HEK293 (cell line): ENCODE data around the gene CDH23.

Experiments used
- CTCF ChIA-PET: fragments of 350-600 bp; formaldehyde crosslinking; extraction: SDS; loops from one replicate; lab custom pipeline; 2021; ENCODE audit warnings: antibody characterized with exemption; lab: Yijun Ruan, JAX
- POLR2A ChIA-PET: fragments of 300-600 bp; formaldehyde crosslinking; extraction: SDS; loops from one replicate; lab custom pipeline; 2020; ENCODE audit warnings: antibody characterized with exemption, inconsistent platforms; lab: Yijun Ruan, JAX
- H3K27ac ChIP-seq: fragments of 200-500 bp; sonication (Bioruptor generic); 2 replicates; pipeline ENCODE4 v1.5.1; 2014; ENCODE audit warnings: low read depth, low read length, control low read depth, inconsistent platforms; ENCODE audit errors: extremely low read depth
- H3K36me3 ChIP-seq, 2 experiments: fragments of 200-500 bp in 1 of 2; sonication (Bioruptor generic) in 1 of 2; 1 replicate in 1 of 2; 2 replicates in 1 of 2; pipeline ENCODE4 v1.5.1; 2014 to 2017; ENCODE audit warnings: inconsistent platforms in 2 of 2, low read length in 2 of 2; ENCODE audit not compliant: control insufficient read depth in 2 of 2, insufficient read depth in 1 of 2
- H3K4me1 ChIP-seq: fragments of 200-500 bp; sonication (Bioruptor generic); 2 replicates; pipeline ENCODE4 v1.5.1; 2014; ENCODE audit warnings: mild to moderate bottlenecking, low read length, inconsistent platforms; ENCODE audit not compliant: control insufficient read depth, insufficient read depth
- H3K4me3 ChIP-seq: 2 replicates; pipeline ENCODE4 v1.5.1; 2011; ENCODE audit warnings: low read depth, mild to moderate bottlenecking, control low read depth, low read length, moderate library complexity
- H3K9me3 ChIP-seq: fragments of 200-500 bp; sonication (Bioruptor generic); 2 replicates; pipeline ENCODE4 v1.5.1; 2014; ENCODE audit warnings: low read depth, low read length, inconsistent platforms; ENCODE audit not compliant: control insufficient read depth, insufficient read depth
- AEBP2 ChIP-seq: fragments of 450-650 bp; formaldehyde crosslinking; IDR thresholded peaks from 2 replicates; pipeline ENCODE4 v1.5.1; 2016; ENCODE audit warnings: missing biosample characterization, missing genetic modification characterization, borderline replicate concordance
- KLF16 ChIP-seq: fragments of 450-650 bp; formaldehyde crosslinking; IDR thresholded peaks from 2 replicates; pipeline ENCODE4 v1.5.1; 2017; ENCODE audit warnings: missing biosample characterization, missing genetic modification characterization
- SP2 ChIP-seq: fragments of 450-650 bp; formaldehyde crosslinking; IDR thresholded peaks from 2 replicates; pipeline ENCODE4 v1.5.1; 2016; ENCODE audit warnings: missing biosample characterization, missing genetic modification characterization
- ZNF16 ChIP-seq: fragments of 450-650 bp; formaldehyde crosslinking; IDR thresholded peaks from 2 replicates; pipeline ENCODE4 v1.5.1; 2016; ENCODE audit warnings: low read depth, missing biosample characterization, missing genetic modification characterization
- ZNF174 ChIP-seq: fragments of 450-650 bp; formaldehyde crosslinking; IDR thresholded peaks from 2 replicates; pipeline ENCODE4 v1.5.0; 2017; ENCODE audit warnings: missing biosample characterization, mild to moderate bottlenecking, missing genetic modification characterization
- ZNF239 ChIP-seq: fragments of 450-650 bp; formaldehyde crosslinking; IDR thresholded peaks from 2 replicates; pipeline ENCODE4 v1.5.1; 2016; ENCODE audit warnings: missing biosample characterization, missing genetic modification characterization
- ZNF26 ChIP-seq: fragments of 450-650 bp; formaldehyde crosslinking; IDR thresholded peaks from 2 replicates; pipeline ENCODE4 v1.5.1; 2016; ENCODE audit warnings: missing biosample characterization, missing genetic modification characterization
- ZNF280D ChIP-seq: fragments of 450-650 bp; formaldehyde crosslinking; IDR thresholded peaks from 2 replicates; pipeline ENCODE4 v1.5.1; 2016; ENCODE audit warnings: missing biosample characterization, missing genetic modification characterization
- ZNF48 ChIP-seq: fragments of 450-650 bp; formaldehyde crosslinking; IDR thresholded peaks from 2 replicates; pipeline ENCODE4 v1.5.1; 2016; ENCODE audit warnings: missing biosample characterization, missing genetic modification characterization
- ZNF518A ChIP-seq: fragments of 450-650 bp; formaldehyde crosslinking; conservative IDR thresholded peaks from 2 replicates; pipeline ENCODE4 v1.5.1; 2016; ENCODE audit warnings: low read depth, missing biosample characterization, missing genetic modification characterization
- ZNF645 ChIP-seq: fragments of 450-650 bp; formaldehyde crosslinking; IDR thresholded peaks from 2 replicates; pipeline ENCODE4; 2016; ENCODE audit warnings: missing biosample characterization, missing genetic modification characterization

The CDH23 gene

GRCh38 chr10:71763352-71764127 is 366.8 kb downstream of the CDH23 start:
- POLR2A ChIA-PET = interaction anchor here (1.3 kb wide), 1 partner anchor 10 kb away, joined by 3 read pairs; the partner anchor contains the start of gene VSIR

GRCh38 chr10:71765176-71765904 is 368.6 kb downstream of the CDH23 start:
- H3K36me3 ChIP-seq = no peaks in the 10 kb centered on the region
- no peak overlapping the region for H3K27ac ChIP-seq
- no peaks in the 10 kb centered on the region for H3K9me3 ChIP-seq
- TF ChIP-seq KLF16 (tag by site-specific recombination) (no peak), ZNF48 (no peak), SP2 (tag by site-specific recombination) (no peak), ZNF239 (tag by site-specific recombination) (no peak), ZNF26 (tag by site-specific recombination) (no peak), ZNF645 (tag by site-specific recombination) (no peak), AEBP2 (tag by site-specific recombination) (no peak), ZNF518A (tag by site-specific recombination) (no peak), ZNF280D (tag by site-specific recombination) (no peak)
- ChIA-PET POLR2A (no interaction called here), CTCF (interaction anchor here (0.6 to 2.7 kb wide), 3 partner anchors 8 to 132 kb away, joined by 3 to 17 read pairs (median 3); partner anchors contain the start of gene VSIR)
- no peaks in the 10 kb centered on the region for H3K4me1 ChIP-seq
- no peak overlapping the region for H3K4me3 ChIP-seq

More at GRCh38 chr10:71763352-71764127, 366.8 kb downstream of the CDH23 start:
- CTCF ChIA-PET = interaction anchor here (0.6 to 2.7 kb wide), 3 partner anchors 10 to 528 kb away, joined by 3 to 17 read pairs (median 3); partner anchors contain the start of gene VSIR
- Histone ChIP-seq H3K9me3 (no peaks in the 10 kb centered on the region), H3K36me3 (no peaks in the 10 kb centered on the region), H3K4me1 (no peaks in the 10 kb centered on the region), H3K4me3 (no peak overlapping the region), H3K27ac (no peak overlapping the region)
- TF ChIP-seq ZNF16 (tag by site-specific recombination) (no peak), ZNF174 (no peak)
